HCT116 (cell line): ENCODE results near the gene FAF2. TPM values are rescaled to one million over a fixed set of nuclear protein-coding genes. Genes with fewer than 3 reads are reported as not detected.

Experiments
- EGR1 ChIP-seq: IDR thresholded peaks from 2 replicates; pipeline ENCODE4 v1.6.1; 2012; ENCODE audit warnings: low read depth
- ELF1 ChIP-seq: IDR thresholded peaks from 2 replicates; pipeline ENCODE4 v1.6.1; 2012; ENCODE audit warnings: low read depth, borderline replicate concordance
- FOSL1 ChIP-seq: IDR thresholded peaks from 2 replicates; pipeline ENCODE4 v1.6.1; 2012; ENCODE audit warnings: low read depth
- RAD21 ChIP-seq: IDR thresholded peaks from 2 replicates; pipeline ENCODE4 v1.6.1; 2012; ENCODE audit warnings: low read depth, mild to moderate bottlenecking
- SP1 ChIP-seq: IDR thresholded peaks from 2 replicates; pipeline ENCODE4 v1.6.1; 2012; ENCODE audit warnings: low read depth
- SRF ChIP-seq: IDR thresholded peaks from 2 replicates; pipeline ENCODE4 v1.6.1; 2012; ENCODE audit warnings: low read depth
- YY1 ChIP-seq: IDR thresholded peaks from 2 replicates; pipeline ENCODE4 v1.6.1; 2011; ENCODE audit warnings: low read length, low read depth, moderate library complexity, mild to moderate bottlenecking; ENCODE audit not compliant: insufficient replicate concordance; ENCODE audit errors: extremely low read depth
- total RNA-seq: library from RNA; stranded (reverse); gene quantifications from one replicate; pipeline ENCODE4 v1.2.1, GENCODE V29; 2021; ENCODE audit not compliant: unreplicated experiment
- TF ChIP-seq, protein P1 (sequence below): IDR thresholded peaks from 2 replicates; pipeline ENCODE4 v1.6.1; 2012; ENCODE audit warnings: low read depth
- TF ChIP-seq, protein P2 (sequence below), 3 experiments: fragments of 200-600 bp in 1 of 3; sonication (generic) in 1 of 3; IDR thresholded peaks in 2 of 3; conservative IDR thresholded peaks in 1 of 3; 2 replicates each; pipeline ENCODE4 v1.5.1; 2012 to 2017; ENCODE audit warnings: low read depth in 2 of 3, low read length in 2 of 3, antibody characterized with exemption in 1 of 3, borderline replicate concordance in 1 of 3, control low read depth in 1 of 3, mild to moderate bottlenecking in 1 of 3, mixed read lengths in 1 of 3, mixed run types in 1 of 3, moderate library complexity in 1 of 3; ENCODE audit not compliant: insufficient read depth in 1 of 3
- TF ChIP-seq, protein P3 (sequence below): IDR thresholded peaks from 2 replicates; pipeline ENCODE4 v1.6.1; 2012

FAF2 gene
- total RNA-seq, 1 experiment from 2014 or later, result 51.9 TPM

DNA sequence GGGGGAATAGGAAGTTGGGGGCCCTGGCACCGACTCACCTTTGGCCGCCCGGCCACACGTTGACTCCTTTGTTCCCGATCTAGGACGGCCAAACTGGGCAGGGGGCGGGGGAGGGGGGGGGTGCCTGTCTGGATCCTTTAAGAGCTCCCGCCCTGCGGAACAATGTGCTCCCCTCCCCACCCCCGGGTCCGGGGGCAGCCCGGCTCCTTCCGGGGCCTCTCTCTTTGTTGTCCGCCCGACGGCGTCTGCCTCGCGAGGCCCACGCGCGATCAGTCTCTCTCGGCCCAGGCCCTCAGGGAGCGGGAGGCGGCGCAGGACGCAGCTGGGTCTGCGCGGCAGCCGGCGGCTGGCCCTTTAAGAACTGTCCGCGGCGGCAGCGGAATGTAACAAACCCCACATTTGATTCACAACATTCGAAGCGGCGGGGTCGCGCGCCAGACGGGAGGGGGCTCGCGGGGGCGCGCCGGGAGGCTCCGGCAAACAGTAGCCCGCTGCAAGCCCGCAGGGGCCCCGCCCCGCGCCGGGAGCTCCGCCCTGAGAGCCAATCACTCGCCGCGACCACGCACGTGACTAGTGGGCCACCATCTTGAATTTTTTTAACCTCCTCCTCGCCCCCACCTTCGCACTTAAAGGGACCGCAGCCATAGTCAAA is 88.8 kb downstream of the FAF2 start, which contains the start of gene RNF44 (continued):
- TF ChIP-seq, protein P1, sequence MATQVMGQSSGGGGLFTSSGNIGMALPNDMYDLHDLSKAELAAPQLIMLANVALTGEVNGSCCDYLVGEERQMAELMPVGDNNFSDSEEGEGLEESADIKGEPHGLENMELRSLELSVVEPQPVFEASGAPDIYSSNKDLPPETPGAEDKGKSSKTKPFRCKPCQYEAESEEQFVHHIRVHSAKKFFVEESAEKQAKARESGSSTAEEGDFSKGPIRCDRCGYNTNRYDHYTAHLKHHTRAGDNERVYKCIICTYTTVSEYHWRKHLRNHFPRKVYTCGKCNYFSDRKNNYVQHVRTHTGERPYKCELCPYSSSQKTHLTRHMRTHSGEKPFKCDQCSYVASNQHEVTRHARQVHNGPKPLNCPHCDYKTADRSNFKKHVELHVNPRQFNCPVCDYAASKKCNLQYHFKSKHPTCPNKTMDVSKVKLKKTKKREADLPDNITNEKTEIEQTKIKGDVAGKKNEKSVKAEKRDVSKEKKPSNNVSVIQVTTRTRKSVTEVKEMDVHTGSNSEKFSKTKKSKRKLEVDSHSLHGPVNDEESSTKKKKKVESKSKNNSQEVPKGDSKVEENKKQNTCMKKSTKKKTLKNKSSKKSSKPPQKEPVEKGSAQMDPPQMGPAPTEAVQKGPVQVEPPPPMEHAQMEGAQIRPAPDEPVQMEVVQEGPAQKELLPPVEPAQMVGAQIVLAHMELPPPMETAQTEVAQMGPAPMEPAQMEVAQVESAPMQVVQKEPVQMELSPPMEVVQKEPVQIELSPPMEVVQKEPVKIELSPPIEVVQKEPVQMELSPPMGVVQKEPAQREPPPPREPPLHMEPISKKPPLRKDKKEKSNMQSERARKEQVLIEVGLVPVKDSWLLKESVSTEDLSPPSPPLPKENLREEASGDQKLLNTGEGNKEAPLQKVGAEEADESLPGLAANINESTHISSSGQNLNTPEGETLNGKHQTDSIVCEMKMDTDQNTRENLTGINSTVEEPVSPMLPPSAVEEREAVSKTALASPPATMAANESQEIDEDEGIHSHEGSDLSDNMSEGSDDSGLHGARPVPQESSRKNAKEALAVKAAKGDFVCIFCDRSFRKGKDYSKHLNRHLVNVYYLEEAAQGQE, result no peak
- TF ChIP-seq ELF1 (no peak), EGR1 (no peak), RAD21 (no peak), FOSL1 (no peak), YY1 (peak; percentile 95), SP1 (no peak), SRF (no peak)
- TF ChIP-seq, protein P2, sequence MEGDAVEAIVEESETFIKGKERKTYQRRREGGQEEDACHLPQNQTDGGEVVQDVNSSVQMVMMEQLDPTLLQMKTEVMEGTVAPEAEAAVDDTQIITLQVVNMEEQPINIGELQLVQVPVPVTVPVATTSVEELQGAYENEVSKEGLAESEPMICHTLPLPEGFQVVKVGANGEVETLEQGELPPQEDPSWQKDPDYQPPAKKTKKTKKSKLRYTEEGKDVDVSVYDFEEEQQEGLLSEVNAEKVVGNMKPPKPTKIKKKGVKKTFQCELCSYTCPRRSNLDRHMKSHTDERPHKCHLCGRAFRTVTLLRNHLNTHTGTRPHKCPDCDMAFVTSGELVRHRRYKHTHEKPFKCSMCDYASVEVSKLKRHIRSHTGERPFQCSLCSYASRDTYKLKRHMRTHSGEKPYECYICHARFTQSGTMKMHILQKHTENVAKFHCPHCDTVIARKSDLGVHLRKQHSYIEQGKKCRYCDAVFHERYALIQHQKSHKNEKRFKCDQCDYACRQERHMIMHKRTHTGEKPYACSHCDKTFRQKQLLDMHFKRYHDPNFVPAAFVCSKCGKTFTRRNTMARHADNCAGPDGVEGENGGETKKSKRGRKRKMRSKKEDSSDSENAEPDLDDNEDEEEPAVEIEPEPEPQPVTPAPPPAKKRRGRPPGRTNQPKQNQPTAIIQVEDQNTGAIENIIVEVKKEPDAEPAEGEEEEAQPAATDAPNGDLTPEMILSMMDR (IDR thresholded peaks at IDR 0.05 in 2 of 3, conservative IDR thresholded peaks at IDR 0.05 in 1 of 3; ENCODE audit: borderline replicate concordance in 1 of 3, insufficient read depth in 1 of 3, low read depth in 2 of 3, low read length in 2 of 3), result no peak
- TF ChIP-seq, protein P3, sequence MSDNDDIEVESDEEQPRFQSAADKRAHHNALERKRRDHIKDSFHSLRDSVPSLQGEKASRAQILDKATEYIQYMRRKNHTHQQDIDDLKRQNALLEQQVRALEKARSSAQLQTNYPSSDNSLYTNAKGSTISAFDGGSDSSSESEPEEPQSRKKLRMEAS, result no peak
- TF ChIP-seq, all 23 proteins: peak for 6
